ENCODE measurements around the gene ARHGEF9. TPM values are rescaled to one million over a fixed set of nuclear protein-coding genes. Genes with fewer than 3 reads are reported as not detected.

ARHGEF9 gene
- total RNA-seq, 1 experiment from 2014 or later: 8.3 TPM

DNA sequence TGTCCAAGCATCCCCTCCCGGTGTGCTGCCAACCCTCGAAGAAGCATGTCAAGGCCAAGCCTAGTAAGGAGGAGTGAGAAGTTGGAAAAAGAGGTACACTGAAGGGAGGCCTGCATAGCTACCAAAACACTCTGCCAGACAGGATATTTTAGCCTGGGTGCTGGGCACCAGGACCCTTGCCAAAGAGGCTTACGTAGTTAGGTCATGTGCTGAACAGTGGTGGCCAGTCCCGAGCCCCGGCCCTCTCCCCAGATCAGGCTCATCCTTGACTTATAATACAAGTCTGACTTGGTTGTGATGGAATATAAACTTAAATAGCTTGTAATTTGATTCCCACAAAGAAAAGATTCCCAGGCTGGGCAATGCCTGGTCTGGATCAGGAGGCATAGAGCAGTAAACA lies 149.3 kb downstream of the ARHGEF9 start:
- no peaks in the 10 kb centered on the region for H4K20me1 ChIP-seq (ENCODE audit: low read length)
- POLR2A ChIA-PET (ENCODE audit: unreplicated experiment): no interaction called here

DNA sequence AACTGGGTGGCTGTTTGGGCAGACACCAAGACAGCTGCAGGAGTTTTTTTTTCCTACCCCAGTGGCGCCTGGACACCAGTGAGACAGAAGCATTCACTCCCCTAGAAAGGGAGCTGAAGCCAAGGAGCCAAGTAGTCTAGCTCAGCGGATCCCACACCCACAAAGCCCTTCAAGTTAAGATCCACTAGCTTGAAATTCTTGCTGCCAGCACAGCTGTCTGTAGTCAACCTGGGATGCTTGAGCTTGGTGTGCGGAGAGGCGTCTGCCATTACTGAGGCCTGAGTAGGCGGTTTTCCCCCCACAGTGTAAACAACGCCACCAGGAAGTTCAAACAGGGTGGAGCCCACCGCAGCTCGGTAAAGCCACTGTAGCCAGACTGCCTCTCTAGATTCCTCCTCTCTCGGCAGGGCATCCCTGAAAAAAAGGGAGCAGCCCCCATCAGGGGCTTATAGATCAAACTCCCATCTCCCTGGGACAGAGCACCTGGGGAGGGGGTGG lies 171.4 kb downstream of the ARHGEF9 start:
- no peak for DNase-seq
- ChIA-PET CTCF (no interaction called here), POLR2A (ENCODE audit: unreplicated experiment) (no interaction called here)
- intact Hi-C loops (cut with micrococcal nuclease): no loop called here
- TF ChIP-seq EZH2 (IDR thresholded peaks at IDR 0.05; ENCODE audit: low read length, unreplicated experiment): no peak
- no peak for TF ChIP-seq EZH2phosphoT487 (IDR thresholded peaks at IDR 0.05; ENCODE audit: borderline replicate concordance, low read length)
- TF ChIP-seq, protein P1, sequence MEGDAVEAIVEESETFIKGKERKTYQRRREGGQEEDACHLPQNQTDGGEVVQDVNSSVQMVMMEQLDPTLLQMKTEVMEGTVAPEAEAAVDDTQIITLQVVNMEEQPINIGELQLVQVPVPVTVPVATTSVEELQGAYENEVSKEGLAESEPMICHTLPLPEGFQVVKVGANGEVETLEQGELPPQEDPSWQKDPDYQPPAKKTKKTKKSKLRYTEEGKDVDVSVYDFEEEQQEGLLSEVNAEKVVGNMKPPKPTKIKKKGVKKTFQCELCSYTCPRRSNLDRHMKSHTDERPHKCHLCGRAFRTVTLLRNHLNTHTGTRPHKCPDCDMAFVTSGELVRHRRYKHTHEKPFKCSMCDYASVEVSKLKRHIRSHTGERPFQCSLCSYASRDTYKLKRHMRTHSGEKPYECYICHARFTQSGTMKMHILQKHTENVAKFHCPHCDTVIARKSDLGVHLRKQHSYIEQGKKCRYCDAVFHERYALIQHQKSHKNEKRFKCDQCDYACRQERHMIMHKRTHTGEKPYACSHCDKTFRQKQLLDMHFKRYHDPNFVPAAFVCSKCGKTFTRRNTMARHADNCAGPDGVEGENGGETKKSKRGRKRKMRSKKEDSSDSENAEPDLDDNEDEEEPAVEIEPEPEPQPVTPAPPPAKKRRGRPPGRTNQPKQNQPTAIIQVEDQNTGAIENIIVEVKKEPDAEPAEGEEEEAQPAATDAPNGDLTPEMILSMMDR (conservative IDR thresholded peaks at IDR 0.05; ENCODE audit: low read depth, low read length): no peak
- Histone ChIP-seq H3F3A (ENCODE audit: low read length, unreplicated experiment) (no peaks in the 10 kb centered on the region), H3K4me1 (ENCODE audit: insufficient read depth, low read length) (no peaks in the 10 kb centered on the region), H3K27ac (ENCODE audit: low read length) (no peak overlapping the region), H3K9me3 (ENCODE audit: low read length) (no peaks in the 10 kb centered on the region), H3K36me3 (ENCODE audit: low read depth, low read length) (no peaks in the 10 kb centered on the region), H3K9ac (ENCODE audit: low read length) (no peak overlapping the region), H2AFZ (ENCODE audit: low read length) (no peak overlapping the region), H3K9me2 (replicated peaks; ENCODE audit: low read length) (no peaks in the 10 kb centered on the region), H3K4me2 (ENCODE audit: low read length) (no peak overlapping the region), H4K20me1 (ENCODE audit: low read length) (no peaks in the 10 kb centered on the region), H3K79me2 (ENCODE audit: low read length) (no peaks in the 10 kb centered on the region), H3K4me3 (ENCODE audit: low read length) (no peak overlapping the region), H3K27me3 (ENCODE audit: low read length) (no peaks in the 10 kb centered on the region)
- BruUV-seq (replicated peaks): no TSS peak
- ATAC-seq: no peak

More for the DNA sequence above, 149.3 kb downstream of the ARHGEF9 start:
- no peaks in the 10 kb centered on the region for H3K9me2 ChIP-seq (replicated peaks; ENCODE audit: low read length)
- no peaks in the 10 kb centered on the region for H3K9me3 ChIP-seq (ENCODE audit: low read length)
- H3K27ac ChIP-seq (ENCODE audit: low read length): no peak overlapping the region
- CTCF ChIA-PET: no interaction called here
- H3K4me2 ChIP-seq (ENCODE audit: low read length): no peak overlapping the region
- no peak for ATAC-seq
- no peak for DNase-seq
- no peaks in the 10 kb centered on the region for H3K4me1 ChIP-seq (ENCODE audit: insufficient read depth, low read length)
- H2AFZ ChIP-seq (ENCODE audit: low read length): no peak overlapping the region
- intact Hi-C loops (cut with micrococcal nuclease): no loop called here
- no peaks in the 10 kb centered on the region for H3K36me3 ChIP-seq (ENCODE audit: low read depth, low read length)
- H3K79me2 ChIP-seq (ENCODE audit: low read length): no peaks in the 10 kb centered on the region
- TF ChIP-seq EZH2 (IDR thresholded peaks at IDR 0.05; ENCODE audit: low read length, unreplicated experiment): no peak
- TF ChIP-seq, protein P1 (conservative IDR thresholded peaks at IDR 0.05; ENCODE audit: low read depth, low read length): no peak
- no peak for TF ChIP-seq EZH2phosphoT487 (IDR thresholded peaks at IDR 0.05; ENCODE audit: borderline replicate concordance, low read length)
- H3K9ac ChIP-seq (ENCODE audit: low read length): no peak overlapping the region
- H3K27me3 ChIP-seq (ENCODE audit: low read length): no peaks in the 10 kb centered on the region
- no TSS peak for BruUV-seq (replicated peaks)
- H3K4me3 ChIP-seq (ENCODE audit: low read length): no peak overlapping the region
- no peaks in the 10 kb centered on the region for H3F3A ChIP-seq (ENCODE audit: low read length, unreplicated experiment)

DNA sequence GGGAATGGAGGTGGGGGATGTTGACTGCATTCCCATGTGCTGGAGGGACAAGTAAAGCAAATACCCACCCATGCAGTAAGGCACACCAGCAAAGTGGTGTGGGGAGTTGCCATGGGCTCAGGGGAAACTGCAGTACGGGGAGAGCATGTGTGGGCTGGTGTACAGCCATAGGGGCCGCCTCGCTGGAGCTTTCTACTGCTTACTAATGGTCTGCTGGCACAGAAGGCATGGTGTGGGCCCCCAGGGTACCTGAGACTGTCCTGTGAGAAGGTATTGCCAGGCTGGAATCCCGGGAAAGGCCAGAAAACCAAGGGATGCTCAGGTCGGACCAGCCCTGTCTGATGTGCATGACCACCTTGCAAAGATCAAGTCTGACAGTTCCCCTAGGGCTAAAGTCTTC lies 199.1 kb downstream of the ARHGEF9 start:
- no peaks in the 10 kb centered on the region for H3K9me3 ChIP-seq (ENCODE audit: low read length)
- no peak overlapping the region for H3K4me2 ChIP-seq (ENCODE audit: low read length)
- no peak overlapping the region for H3K27ac ChIP-seq (ENCODE audit: low read length)
- no peak overlapping the region for H3K9ac ChIP-seq (ENCODE audit: low read length)
- ChIA-PET CTCF (no interaction called here), POLR2A (ENCODE audit: unreplicated experiment) (no interaction called here)
- intact Hi-C loops (cut with micrococcal nuclease): no loop called here
- H4K20me1 ChIP-seq (ENCODE audit: low read length): no peaks in the 10 kb centered on the region
- H3K4me1 ChIP-seq (ENCODE audit: insufficient read depth, low read length): no peaks in the 10 kb centered on the region
- no peaks in the 10 kb centered on the region for H3K36me3 ChIP-seq (ENCODE audit: low read depth, low read length)
- H3K79me2 ChIP-seq (ENCODE audit: low read length): no peaks in the 10 kb centered on the region
- DNase-seq (no peak), ATAC-seq (no peak)
- TF ChIP-seq, protein P1 (conservative IDR thresholded peaks at IDR 0.05; ENCODE audit: low read depth, low read length): no peak
- TF ChIP-seq EZH2 (IDR thresholded peaks at IDR 0.05; ENCODE audit: low read length, unreplicated experiment) (no peak), EZH2phosphoT487 (IDR thresholded peaks at IDR 0.05; ENCODE audit: borderline replicate concordance, low read length) (no peak)
- H2AFZ ChIP-seq (ENCODE audit: low read length): no peak overlapping the region
- BruUV-seq (replicated peaks): no TSS peak
- H3K9me2 ChIP-seq (replicated peaks; ENCODE audit: low read length): no peaks in the 10 kb centered on the region
- H3K4me3 ChIP-seq (ENCODE audit: low read length): no peak overlapping the region
- no peaks in the 10 kb centered on the region; the same call in 1 of the 2 replicates for H3K27me3 ChIP-seq (ENCODE audit: low read length)
- no peaks in the 10 kb centered on the region for H3F3A ChIP-seq (ENCODE audit: low read length, unreplicated experiment)

Small RNA genes lying within 50 kb of the gene (microRNA-seq; reads per million reads assigned to microRNA genes)
- not detected for gene MIR1468 (ENCODE audit: unreplicated experiment)
